Measurements from ENCODE around the gene ALKAL2. TPM values are rescaled to one million over a fixed set of nuclear protein-coding genes. Genes with fewer than 3 reads are reported as not detected.

ALKAL2 gene
- total and polyA plus RNA-seq, 2 of the 13 experiments (the other 11 are each of a cell fraction or from before 2014, with no cell fraction given) = 0.22 to 1.7 TPM

DNA sequence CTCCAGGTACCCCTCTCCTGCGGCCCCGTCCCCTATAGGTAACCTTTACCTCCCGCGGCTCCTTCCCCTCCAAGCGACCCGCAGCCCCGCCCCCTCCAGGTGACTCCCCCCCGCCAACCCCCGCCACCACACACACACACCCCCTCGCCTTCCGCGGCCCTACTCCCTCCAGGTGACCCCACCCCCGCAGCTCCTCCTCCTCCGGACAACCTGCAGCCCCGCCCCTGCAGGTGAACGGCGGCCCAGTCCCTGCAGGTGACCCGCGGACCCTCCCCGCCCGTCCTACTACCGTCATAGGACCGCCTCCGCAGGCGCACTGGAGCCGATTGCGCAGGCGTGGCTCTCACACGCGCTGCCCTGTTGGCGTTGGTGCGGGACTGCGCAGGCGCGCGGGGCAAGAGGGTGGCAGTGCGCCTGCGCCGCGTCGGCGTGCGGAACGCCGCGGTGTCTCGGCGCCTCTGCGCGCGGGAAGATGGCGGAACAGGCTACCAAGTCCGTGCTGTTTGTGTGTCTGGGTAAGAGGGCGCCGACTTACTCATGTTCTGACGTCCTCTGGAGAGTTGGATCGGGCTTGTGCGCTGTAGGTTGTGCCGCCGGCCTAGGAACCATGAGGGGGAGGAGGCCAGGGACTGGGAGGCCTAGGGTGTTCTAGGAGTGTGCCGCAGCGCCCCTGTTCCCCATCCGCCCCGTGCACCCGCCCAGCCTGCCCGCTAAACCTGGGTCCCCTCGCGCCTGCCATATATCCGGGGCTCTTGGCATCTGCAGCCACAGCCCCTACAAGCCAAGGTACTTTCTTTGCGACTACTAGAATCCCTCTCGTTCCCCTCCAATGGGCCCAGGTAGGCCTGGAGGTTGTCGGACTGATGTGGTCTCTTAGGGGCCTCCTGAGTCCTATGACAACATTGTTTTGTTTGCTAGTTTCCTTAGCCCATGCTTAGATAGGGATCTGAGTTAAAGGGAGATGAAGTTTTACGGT is 23.1 kb downstream of the ALKAL2 start, which contains the start of gene ACP1 (continued):
- no peak for TF ChIP-seq PRMT3 (CRISPR knock-in tag; IDR thresholded peaks at IDR 0.05; ENCODE audit: borderline replicate concordance, low read depth)
- TF ChIP-seq HOXD1 (CRISPR knock-in tag; IDR thresholded peaks at IDR 0.05) = no peak
- TF ChIP-seq ARNT2 (CRISPR knock-in tag; IDR thresholded peaks at IDR 0.05; ENCODE audit: low read depth) = peak; percentile 90
- peak; percentile 95 for TF ChIP-seq KDM5B (CRISPR knock-in tag; IDR thresholded peaks at IDR 0.05; ENCODE audit: borderline replicate concordance)
- TF ChIP-seq, protein P1, sequence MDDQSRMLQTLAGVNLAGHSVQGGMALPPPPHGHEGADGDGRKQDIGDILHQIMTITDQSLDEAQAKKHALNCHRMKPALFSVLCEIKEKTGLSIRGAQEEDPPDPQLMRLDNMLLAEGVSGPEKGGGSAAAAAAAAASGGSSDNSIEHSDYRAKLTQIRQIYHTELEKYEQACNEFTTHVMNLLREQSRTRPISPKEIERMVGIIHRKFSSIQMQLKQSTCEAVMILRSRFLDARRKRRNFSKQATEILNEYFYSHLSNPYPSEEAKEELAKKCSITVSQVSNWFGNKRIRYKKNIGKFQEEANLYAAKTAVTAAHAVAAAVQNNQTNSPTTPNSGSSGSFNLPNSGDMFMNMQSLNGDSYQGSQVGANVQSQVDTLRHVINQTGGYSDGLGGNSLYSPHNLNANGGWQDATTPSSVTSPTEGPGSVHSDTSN (CRISPR knock-in tag; IDR thresholded peaks at IDR 0.05; ENCODE audit: borderline replicate concordance) = no peak
- no peak for TF ChIP-seq MAF1 (CRISPR knock-in tag; IDR thresholded peaks at IDR 0.05; ENCODE audit: borderline replicate concordance)
- TF ChIP-seq, protein P2, sequence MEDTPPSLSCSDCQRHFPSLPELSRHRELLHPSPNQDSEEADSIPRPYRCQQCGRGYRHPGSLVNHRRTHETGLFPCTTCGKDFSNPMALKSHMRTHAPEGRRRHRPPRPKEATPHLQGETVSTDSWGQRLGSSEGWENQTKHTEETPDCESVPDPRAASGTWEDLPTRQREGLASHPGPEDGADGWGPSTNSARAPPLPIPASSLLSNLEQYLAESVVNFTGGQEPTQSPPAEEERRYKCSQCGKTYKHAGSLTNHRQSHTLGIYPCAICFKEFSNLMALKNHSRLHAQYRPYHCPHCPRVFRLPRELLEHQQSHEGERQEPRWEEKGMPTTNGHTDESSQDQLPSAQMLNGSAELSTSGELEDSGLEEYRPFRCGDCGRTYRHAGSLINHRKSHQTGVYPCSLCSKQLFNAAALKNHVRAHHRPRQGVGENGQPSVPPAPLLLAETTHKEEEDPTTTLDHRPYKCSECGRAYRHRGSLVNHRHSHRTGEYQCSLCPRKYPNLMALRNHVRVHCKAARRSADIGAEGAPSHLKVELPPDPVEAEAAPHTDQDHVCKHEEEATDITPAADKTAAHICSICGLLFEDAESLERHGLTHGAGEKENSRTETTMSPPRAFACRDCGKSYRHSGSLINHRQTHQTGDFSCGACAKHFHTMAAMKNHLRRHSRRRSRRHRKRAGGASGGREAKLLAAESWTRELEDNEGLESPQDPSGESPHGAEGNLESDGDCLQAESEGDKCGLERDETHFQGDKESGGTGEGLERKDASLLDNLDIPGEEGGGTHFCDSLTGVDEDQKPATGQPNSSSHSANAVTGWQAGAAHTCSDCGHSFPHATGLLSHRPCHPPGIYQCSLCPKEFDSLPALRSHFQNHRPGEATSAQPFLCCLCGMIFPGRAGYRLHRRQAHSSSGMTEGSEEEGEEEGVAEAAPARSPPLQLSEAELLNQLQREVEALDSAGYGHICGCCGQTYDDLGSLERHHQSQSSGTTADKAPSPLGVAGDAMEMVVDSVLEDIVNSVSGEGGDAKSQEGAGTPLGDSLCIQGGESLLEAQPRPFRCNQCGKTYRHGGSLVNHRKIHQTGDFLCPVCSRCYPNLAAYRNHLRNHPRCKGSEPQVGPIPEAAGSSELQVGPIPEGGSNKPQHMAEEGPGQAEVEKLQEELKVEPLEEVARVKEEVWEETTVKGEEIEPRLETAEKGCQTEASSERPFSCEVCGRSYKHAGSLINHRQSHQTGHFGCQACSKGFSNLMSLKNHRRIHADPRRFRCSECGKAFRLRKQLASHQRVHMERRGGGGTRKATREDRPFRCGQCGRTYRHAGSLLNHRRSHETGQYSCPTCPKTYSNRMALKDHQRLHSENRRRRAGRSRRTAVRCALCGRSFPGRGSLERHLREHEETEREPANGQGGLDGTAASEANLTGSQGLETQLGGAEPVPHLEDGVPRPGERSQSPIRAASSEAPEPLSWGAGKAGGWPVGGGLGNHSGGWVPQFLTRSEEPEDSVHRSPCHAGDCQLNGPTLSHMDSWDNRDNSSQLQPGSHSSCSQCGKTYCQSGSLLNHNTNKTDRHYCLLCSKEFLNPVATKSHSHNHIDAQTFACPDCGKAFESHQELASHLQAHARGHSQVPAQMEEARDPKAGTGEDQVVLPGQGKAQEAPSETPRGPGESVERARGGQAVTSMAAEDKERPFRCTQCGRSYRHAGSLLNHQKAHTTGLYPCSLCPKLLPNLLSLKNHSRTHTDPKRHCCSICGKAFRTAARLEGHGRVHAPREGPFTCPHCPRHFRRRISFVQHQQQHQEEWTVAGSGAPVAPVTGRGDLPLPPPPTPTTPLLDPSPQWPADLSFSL (CRISPR knock-in tag; IDR thresholded peaks at IDR 0.05) = no peak
- TF ChIP-seq, protein P3, sequence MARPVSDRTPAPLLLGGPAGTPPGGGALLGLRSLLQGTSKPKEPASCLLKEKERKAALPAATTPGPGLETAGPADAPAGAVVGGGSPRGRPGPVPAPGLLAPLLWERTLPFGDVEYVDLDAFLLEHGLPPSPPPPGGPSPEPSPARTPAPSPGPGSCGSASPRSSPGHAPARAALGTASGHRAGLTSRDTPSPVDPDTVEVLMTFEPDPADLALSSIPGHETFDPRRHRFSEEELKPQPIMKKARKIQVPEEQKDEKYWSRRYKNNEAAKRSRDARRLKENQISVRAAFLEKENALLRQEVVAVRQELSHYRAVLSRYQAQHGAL (CRISPR knock-in tag; IDR thresholded peaks at IDR 0.05; ENCODE audit: not compliant biosample characterization) = no peak
- TF ChIP-seq NONO (IDR thresholded peaks at IDR 0.05) = no peak
- peak; percentile 74; the same call in 1 of the 2 replicates for TF ChIP-seq NONO (CRISPR knock-in tag; conservative IDR thresholded peaks at IDR 0.05)
- TF ChIP-seq SCMH1 (CRISPR knock-in tag; IDR thresholded peaks at IDR 0.05; ENCODE audit: borderline replicate concordance) = no peak
- TF ChIP-seq NCOA2 (CRISPR knock-in tag; IDR thresholded peaks at IDR 0.05) = peak; percentile 37; the same call in 1 of the 2 replicates
- no peak for TF ChIP-seq SRSF9 (IDR thresholded peaks at IDR 0.05; ENCODE audit: borderline replicate concordance, insufficient read depth, low read depth, low read length, poor library complexity, severe bottlenecking)
- no peak; the same call in 1 of the 2 replicates for TF ChIP-seq ZNF343 (CRISPR knock-in tag; IDR thresholded peaks at IDR 0.05)
- TF ChIP-seq, protein P4, sequence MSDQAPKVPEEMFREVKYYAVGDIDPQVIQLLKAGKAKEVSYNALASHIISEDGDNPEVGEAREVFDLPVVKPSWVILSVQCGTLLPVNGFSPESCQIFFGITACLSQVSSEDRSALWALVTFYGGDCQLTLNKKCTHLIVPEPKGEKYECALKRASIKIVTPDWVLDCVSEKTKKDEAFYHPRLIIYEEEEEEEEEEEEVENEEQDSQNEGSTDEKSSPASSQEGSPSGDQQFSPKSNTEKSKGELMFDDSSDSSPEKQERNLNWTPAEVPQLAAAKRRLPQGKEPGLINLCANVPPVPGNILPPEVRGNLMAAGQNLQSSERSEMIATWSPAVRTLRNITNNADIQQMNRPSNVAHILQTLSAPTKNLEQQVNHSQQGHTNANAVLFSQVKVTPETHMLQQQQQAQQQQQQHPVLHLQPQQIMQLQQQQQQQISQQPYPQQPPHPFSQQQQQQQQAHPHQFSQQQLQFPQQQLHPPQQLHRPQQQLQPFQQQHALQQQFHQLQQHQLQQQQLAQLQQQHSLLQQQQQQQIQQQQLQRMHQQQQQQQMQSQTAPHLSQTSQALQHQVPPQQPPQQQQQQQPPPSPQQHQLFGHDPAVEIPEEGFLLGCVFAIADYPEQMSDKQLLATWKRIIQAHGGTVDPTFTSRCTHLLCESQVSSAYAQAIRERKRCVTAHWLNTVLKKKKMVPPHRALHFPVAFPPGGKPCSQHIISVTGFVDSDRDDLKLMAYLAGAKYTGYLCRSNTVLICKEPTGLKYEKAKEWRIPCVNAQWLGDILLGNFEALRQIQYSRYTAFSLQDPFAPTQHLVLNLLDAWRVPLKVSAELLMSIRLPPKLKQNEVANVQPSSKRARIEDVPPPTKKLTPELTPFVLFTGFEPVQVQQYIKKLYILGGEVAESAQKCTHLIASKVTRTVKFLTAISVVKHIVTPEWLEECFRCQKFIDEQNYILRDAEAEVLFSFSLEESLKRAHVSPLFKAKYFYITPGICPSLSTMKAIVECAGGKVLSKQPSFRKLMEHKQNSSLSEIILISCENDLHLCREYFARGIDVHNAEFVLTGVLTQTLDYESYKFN (CRISPR knock-in tag; conservative IDR thresholded peaks at IDR 0.05) = peak; percentile 26; the same call in 1 of the 2 replicates

Measured in HepG2 (cell line).